T-cell (primary cell): ENCODE data around the gene SLC2A9. TPM values are rescaled to one million over a fixed set of nuclear protein-coding genes. Genes with fewer than 3 reads are reported as not detected.
A peak's percentile ranks its signal among the peaks of the same experiment; 100 is the strongest.

Source experiments
- ATAC-seq, 4 experiments: fragments of 200-7000 bp in 3 of 4; fragments of 150-1000 bp in 1 of 4; cut with Tn5 transposase; replicated peaks in 1 of 4; 1 replicate in 3 of 4; 2 replicates in 1 of 4; pipeline ENCODE4 v1.10.0; 2021; ENCODE audit warnings: moderate library complexity in 3 of 4, mild to moderate bottlenecking in 2 of 4, moderate number of reproducible peaks in 1 of 4
- CTCF ChIA-PET, 2 donors: fragments of 300-600 bp; sonication (Branson Sonifier 250); formaldehyde crosslinking; loops; one replicate each; lab custom pipeline; 2022; ENCODE audit warnings: antibody characterized with exemption in 2 of 2; lab: Charles Lee
- POLR2A ChIA-PET, 2 donors: fragments of 300-600 bp; sonication (Branson Sonifier 250); formaldehyde crosslinking; loops; one replicate each; lab custom pipeline; 2022; ENCODE audit warnings: antibody characterized with exemption in 2 of 2; lab: Charles Lee
- DNase-seq, 35 experiments: peaks; one replicate each; pipeline versions ENCODE4 v3.0.0 to v3.0.0-alpha.2; 2013 to 2023
- H3K27ac ChIP-seq: one replicate; pipeline ENCODE4 v1.5.1; 2013; ENCODE audit warnings: low read length
- H3K27me3 ChIP-seq, 2 experiments: replicated peaks in 1 of 2; 1 replicate in 1 of 2; 2 replicates in 1 of 2; pipeline versions ENCODE4 v1.6.1 to v1.7.0; 2013; ENCODE audit warnings: low read length in 1 of 2, mixed read lengths in 1 of 2; ENCODE audit not compliant: control insufficient read depth in 2 of 2, insufficient read depth in 2 of 2; ENCODE audit errors: extremely low read depth in 1 of 2
- H3K36me3 ChIP-seq, 2 donors: 1 replicate in 1 of 2; 2 replicates in 1 of 2; pipeline versions ENCODE4 v1.6.1 to v1.7.0; 2013; ENCODE audit warnings: low read length in 1 of 2; ENCODE audit not compliant: control insufficient read depth in 2 of 2, insufficient read depth in 1 of 2; ENCODE audit errors: extremely low read depth in 1 of 2
- H3K4me1 ChIP-seq, 2 experiments: 1 replicate in 1 of 2; 2 replicates in 1 of 2; pipeline versions ENCODE4 v1.6.1 to v1.7.0; 2013; ENCODE audit warnings: low read length in 2 of 2, mixed read lengths in 1 of 2; ENCODE audit not compliant: insufficient read depth in 2 of 2, control insufficient read depth in 1 of 2; ENCODE audit errors: extremely low read depth in 1 of 2
- H3K4me3 ChIP-seq, 2 donors: 1 replicate in 1 of 2; 2 replicates in 1 of 2; pipeline versions ENCODE4 v1.5.1 to v1.7.0; 2013; ENCODE audit warnings: mild to moderate bottlenecking in 2 of 2, low read length in 1 of 2, moderate library complexity in 1 of 2; ENCODE audit not compliant: control insufficient read depth in 1 of 2; ENCODE audit errors: extremely low read depth in 1 of 2
- H3K9me3 ChIP-seq: 2 replicates; pipeline ENCODE4 v1.7.0; 2013
- H3K27ac Mint-ChIP-seq, 2 donors: one replicate each; pipeline ENCODE4 v1.8.0; 2020 to 2021; ENCODE audit warnings: mild to moderate bottlenecking in 2 of 2, mixed read lengths in 2 of 2
- H3K27me3 Mint-ChIP-seq, 2 donors: one replicate each; pipeline ENCODE4 v1.8.0; 2021 to 2022; ENCODE audit warnings: mixed read lengths in 2 of 2
- H3K36me3 Mint-ChIP-seq: one replicate; pipeline ENCODE4 v1.8.0; 2021; ENCODE audit warnings: mixed read lengths
- H3K4me1 Mint-ChIP-seq, 3 donors: one replicate each; pipeline ENCODE4 v1.8.0; 2020 to 2022; ENCODE audit warnings: mixed read lengths in 3 of 3, mild to moderate bottlenecking in 1 of 3
- H3K4me3 Mint-ChIP-seq, 3 donors: one replicate each; pipeline ENCODE4 v1.8.0; 2020 to 2022; ENCODE audit warnings: mild to moderate bottlenecking in 3 of 3, mixed read lengths in 3 of 3, moderate library complexity in 3 of 3
- H3K9me3 Mint-ChIP-seq, 3 donors: one replicate each; pipeline ENCODE4 v1.8.0; 2020 to 2022; ENCODE audit warnings: mixed read lengths in 3 of 3
- WGBS: methylation state at CpG from one replicate; pipeline ENCODE4 v1.1.5; 2013; ENCODE audit warnings: missing lambda C conversion rate; ENCODE audit not compliant: insufficient coverage; 5-methylcytosine and 5-hydroxymethylcytosine counted together
- total RNA-seq, 35 experiments: library from RNA in 6 of 35; stranded (reverse) in 6 of 35; fragments of 120-200 nt in 1 of 35; gene quantifications; one replicate each; pipeline versions ENCODE4 v1.2.1 to v1.2.4 and lab custom pipeline; 2013 to 2026

Gene SLC2A9
- total RNA-seq, 5 donors from 2014 or later (not counting 1 experiment from before 2014, with no cell fraction given): 3.0 to 5.2 (median 4.4) TPM

DNA sequence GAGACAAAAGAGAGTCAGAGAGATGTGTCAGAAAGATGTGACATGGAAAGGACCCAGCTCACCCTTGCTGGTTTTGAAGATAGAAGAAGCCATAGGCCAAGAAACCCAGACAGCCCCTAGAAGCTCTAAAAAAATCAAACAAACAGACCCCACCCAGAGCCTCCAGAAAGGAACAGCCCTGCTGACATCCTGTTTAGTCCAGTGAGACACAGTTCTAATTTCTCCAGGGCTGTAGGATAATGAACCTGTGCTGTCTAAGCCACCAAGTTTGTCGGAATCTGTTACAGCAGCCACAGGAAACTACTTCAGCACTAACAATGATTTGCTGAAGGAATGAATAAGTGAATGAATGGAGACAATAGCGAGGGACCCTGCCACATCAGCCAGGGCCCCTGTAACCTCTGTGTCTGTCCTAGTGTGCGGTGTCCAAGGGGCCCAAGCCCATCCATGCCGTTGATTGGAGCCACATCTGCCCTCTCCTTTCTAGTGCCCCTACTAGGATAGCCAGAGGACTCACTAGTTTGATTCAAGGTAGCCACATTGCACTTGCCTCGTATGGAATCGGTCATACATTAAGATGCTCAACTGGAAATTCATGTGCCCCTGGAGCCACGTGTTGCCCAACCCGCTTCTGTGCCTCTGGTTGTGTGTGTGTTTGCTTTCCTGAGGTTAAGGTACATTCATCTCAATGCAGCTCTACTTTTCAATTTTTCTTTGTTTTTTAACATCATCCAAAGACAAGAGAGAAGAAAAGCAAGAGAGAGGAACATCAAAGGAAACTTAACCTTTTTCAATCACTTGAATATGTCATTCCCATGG is 32.5 kb upstream of the SLC2A9 start:
- WGBS: 89% methylated on average over 2 of the region's 8 CpGs
- no peaks in the 10 kb centered on the region for H3K27me3 Mint-ChIP-seq
- H3K27ac Mint-ChIP-seq: no peak overlapping the region
- Histone ChIP-seq H3K4me1 (no peaks in the 10 kb centered on the region), H3K36me3 (peaks cover 0 to 6% of the 10 kb centered on the region in 2 donors), H3K9me3 (no peaks in the 10 kb centered on the region), H3K27ac (no peak overlapping the region), H3K27me3 (no peaks in the 10 kb centered on the region), H3K4me3 (no peak overlapping the region)
- H3K4me3 Mint-ChIP-seq: no peak overlapping the region
- no peaks in the 10 kb centered on the region for H3K9me3 Mint-ChIP-seq
- no peak for ATAC-seq
- H3K36me3 Mint-ChIP-seq: peaks cover 46% of the 10 kb centered on the region
- peaks cover 0 to 17% (median 2%) of the 10 kb centered on the region in 3 donors for H3K4me1 Mint-ChIP-seq
- ChIA-PET POLR2A (interaction anchor here (0.5 to 0.6 kb wide), 2 partner anchors 14 to 92 kb away, joined by 3 read pairs; no protein-coding TSS in a partner anchor), CTCF (no interaction called here)
- DNase-seq: no peak

DNA sequence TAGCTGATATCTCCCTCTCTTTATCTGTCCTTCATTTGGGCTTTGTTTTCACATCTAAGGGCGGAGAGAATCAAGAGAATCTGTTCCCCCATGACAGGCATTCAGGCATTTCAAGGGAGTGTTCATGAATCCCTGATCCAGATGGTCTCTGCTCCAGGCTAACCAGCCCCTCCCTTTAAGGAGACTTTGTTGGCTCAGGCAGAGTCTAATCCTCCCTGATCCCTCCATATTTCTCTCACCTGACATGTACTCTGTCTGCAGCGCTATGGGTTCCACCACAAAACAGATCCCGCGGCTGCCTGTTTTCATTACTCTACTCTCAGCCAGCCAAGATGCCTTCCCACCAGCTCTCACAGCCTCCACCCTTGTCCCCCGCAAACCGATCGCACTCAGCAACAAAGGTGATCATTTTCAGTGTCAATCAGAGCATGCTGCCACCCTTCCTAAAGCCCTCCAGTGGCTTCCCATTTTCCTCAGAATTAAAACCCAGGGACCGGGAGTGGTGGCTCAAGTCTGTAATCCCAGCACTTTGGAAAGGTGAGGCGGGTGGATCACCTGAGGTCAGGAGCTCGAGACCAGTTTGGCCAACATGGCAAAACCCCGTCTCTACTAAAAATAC is 30.3 kb upstream of the SLC2A9 start:
- H3K27me3 ChIP-seq: no peaks in the 10 kb centered on the region
- ATAC-seq: no peak
- H3K27me3 Mint-ChIP-seq: no peaks in the 10 kb centered on the region
- H3K4me3 Mint-ChIP-seq: no peak overlapping the region
- H3K36me3 Mint-ChIP-seq: peaks cover 34% of the 10 kb centered on the region
- H3K36me3 ChIP-seq: peaks cover 0 to 3% of the 10 kb centered on the region in 2 donors
- peaks cover 0 to 2% of the 10 kb centered on the region in 2 experiments for H3K4me1 ChIP-seq
- H3K9me3 ChIP-seq: no peaks in the 10 kb centered on the region
- no peak overlapping the region for H3K4me3 ChIP-seq
- no peak overlapping the region for H3K27ac Mint-ChIP-seq
- H3K4me1 Mint-ChIP-seq: peaks cover 8 to 17% (median 12%) of the 10 kb centered on the region in 3 donors
- ChIA-PET CTCF (no interaction called here), POLR2A (no interaction called here)
- no peak for DNase-seq
- WGBS: 95% methylated on average over 11 of the region's 11 CpGs
- no peaks in the 10 kb centered on the region for H3K9me3 Mint-ChIP-seq
- no peak overlapping the region for H3K27ac ChIP-seq

DNA sequence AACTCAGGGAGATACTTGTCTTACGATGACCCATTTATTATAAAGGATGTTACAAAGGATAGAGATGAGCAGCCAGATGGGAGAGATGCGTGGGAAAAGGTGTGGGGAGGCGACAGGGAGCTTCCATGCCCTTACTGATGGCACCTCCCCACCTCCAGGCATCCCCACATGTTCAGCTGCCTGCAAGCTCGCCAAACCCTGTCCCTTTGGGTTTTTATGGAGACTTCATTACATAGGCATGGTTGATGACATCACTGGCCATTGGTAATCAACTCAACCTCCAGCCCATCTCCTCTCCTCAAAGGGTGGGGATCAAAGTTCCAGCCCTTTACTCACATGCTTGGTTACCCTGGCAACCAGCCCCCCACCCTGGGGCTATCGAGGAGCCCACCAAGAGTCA is 29.4 kb upstream of the SLC2A9 start:
- H3K4me1 Mint-ChIP-seq: peaks cover 8 to 17% (median 12%) of the 10 kb centered on the region in 3 donors
- peaks cover 26% of the 10 kb centered on the region for H3K36me3 Mint-ChIP-seq
- POLR2A ChIA-PET: interaction anchor here in 1 of 2 donors (0.6 kb wide), 1 partner anchor 1606 kb away, joined by 4 read pairs; no protein-coding TSS in a partner anchor
- no peak overlapping the region for H3K27ac ChIP-seq
- ATAC-seq (no peak), DNase-seq (no peak)
- H3K4me3 ChIP-seq: no peak overlapping the region
- H3K27ac Mint-ChIP-seq: no peak overlapping the region
- 80% methylated on average over 2 of the region's 5 CpGs for WGBS
- H3K27me3 Mint-ChIP-seq: no peaks in the 10 kb centered on the region
- H3K4me3 Mint-ChIP-seq: no peak overlapping the region
- peaks cover 0 to 3% of the 10 kb centered on the region in 2 donors for H3K36me3 ChIP-seq
- H3K27me3 ChIP-seq: no peaks in the 10 kb centered on the region
- no peaks in the 10 kb centered on the region for H3K9me3 Mint-ChIP-seq
- peaks cover 0 to 2% of the 10 kb centered on the region in 2 experiments for H3K4me1 ChIP-seq
- H3K9me3 ChIP-seq: no peaks in the 10 kb centered on the region
- CTCF ChIA-PET: no interaction called here

DNA sequence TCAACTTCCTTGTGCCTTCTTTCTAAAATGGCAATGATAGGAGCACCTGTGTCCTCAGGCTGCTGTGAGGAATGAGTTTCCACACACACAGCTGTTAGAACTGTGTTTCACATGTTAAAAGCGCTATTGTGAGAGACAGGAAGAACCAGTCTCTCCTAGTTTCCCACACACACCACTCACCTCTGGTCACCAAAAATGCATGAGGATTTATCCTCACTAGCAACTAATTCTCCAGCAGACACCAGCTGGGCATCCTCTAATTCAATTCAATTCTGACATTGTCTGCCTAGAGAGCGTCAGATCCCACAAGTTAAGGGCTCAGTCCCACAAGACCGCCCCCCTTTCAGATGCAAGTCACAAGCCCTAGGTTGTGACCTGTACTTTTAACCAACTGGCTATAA is 29.0 kb upstream of the SLC2A9 start:
- CTCF ChIA-PET: no interaction called here
- H3K27ac ChIP-seq: no peak overlapping the region
- peaks cover 26% of the 10 kb centered on the region for H3K36me3 Mint-ChIP-seq
- peaks cover 8 to 17% (median 12%) of the 10 kb centered on the region in 3 donors for H3K4me1 Mint-ChIP-seq
- no peak for ATAC-seq
- H3K27me3 ChIP-seq: no peaks in the 10 kb centered on the region
- POLR2A ChIA-PET: no interaction called here
- no peak overlapping the region for H3K4me3 Mint-ChIP-seq
- H3K4me3 ChIP-seq: no peak overlapping the region
- no peaks in the 10 kb centered on the region for H3K9me3 ChIP-seq
- no peak for DNase-seq
- H3K4me1 ChIP-seq: peaks cover 0 to 2% of the 10 kb centered on the region in 2 experiments
- peaks cover 0 to 3% of the 10 kb centered on the region in 2 donors for H3K36me3 ChIP-seq
- H3K9me3 Mint-ChIP-seq: no peaks in the 10 kb centered on the region
- no peak overlapping the region for H3K27ac Mint-ChIP-seq
- 100% methylated on average over 3 of the region's 3 CpGs for WGBS
- no peaks in the 10 kb centered on the region for H3K27me3 Mint-ChIP-seq

DNA sequence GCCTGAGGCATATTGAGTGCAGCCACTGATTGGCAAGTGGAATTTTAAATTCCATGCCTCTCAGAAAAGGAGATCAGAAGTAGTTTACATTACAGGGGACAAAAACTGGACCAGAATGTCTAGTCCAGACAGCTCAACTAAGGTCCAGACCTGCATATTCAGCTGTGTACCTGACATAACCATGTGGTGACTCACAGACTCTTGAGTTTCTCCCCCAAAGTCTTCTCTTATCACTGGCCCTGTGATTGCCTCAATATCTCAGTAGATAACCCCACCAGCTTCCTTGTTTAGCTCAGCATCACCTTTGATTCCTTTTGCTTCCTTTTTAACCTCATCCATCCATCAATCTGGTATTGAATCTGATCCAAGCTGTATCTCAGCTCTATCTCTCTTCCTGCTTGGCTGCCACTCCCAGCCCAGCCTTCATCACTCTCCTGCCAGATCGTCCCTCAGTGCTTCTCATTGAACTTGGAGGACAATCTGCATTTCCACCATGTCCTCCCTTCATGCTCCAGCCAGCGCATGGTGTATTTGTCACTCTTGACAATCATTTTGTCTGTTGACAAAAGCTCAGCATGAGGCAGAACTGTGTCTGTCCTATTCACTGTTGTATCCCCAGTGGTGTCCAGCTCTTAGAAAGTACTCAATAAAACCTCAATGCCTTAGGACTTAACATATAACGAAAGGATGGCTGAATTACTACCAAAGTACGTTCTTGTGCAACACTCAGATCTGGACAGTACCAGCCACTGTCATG is 27.8 kb upstream of the SLC2A9 start:
- no peaks in the 10 kb centered on the region for H3K9me3 ChIP-seq
- no peak overlapping the region for H3K27ac ChIP-seq
- H3K9me3 Mint-ChIP-seq: peaks cover 0 to 6% (median 0%) of the 10 kb centered on the region in 3 donors
- H3K4me1 Mint-ChIP-seq: peaks cover 8 to 17% (median 12%) of the 10 kb centered on the region in 3 donors
- ATAC-seq: no peak
- H3K4me3 ChIP-seq: no peak overlapping the region
- H3K4me3 Mint-ChIP-seq: no peak overlapping the region
- ChIA-PET POLR2A (interaction anchor here in 1 of 2 donors (0.6 kb wide), 1 partner anchor 393 kb away, joined by 3 read pairs; no protein-coding TSS in a partner anchor), CTCF (no interaction called here)
- peaks cover 0 to 3% of the 10 kb centered on the region in 2 donors for H3K36me3 ChIP-seq
- no peak overlapping the region for H3K27ac Mint-ChIP-seq
- no peaks in the 10 kb centered on the region for H3K27me3 Mint-ChIP-seq
- DNase-seq: no peak
- WGBS: 69% methylated on average over 2 of the region's 4 CpGs
- peaks cover 0 to 2% of the 10 kb centered on the region in 2 experiments for H3K4me1 ChIP-seq
- peaks cover 31% of the 10 kb centered on the region for H3K36me3 Mint-ChIP-seq
- no peaks in the 10 kb centered on the region for H3K27me3 ChIP-seq

DNA sequence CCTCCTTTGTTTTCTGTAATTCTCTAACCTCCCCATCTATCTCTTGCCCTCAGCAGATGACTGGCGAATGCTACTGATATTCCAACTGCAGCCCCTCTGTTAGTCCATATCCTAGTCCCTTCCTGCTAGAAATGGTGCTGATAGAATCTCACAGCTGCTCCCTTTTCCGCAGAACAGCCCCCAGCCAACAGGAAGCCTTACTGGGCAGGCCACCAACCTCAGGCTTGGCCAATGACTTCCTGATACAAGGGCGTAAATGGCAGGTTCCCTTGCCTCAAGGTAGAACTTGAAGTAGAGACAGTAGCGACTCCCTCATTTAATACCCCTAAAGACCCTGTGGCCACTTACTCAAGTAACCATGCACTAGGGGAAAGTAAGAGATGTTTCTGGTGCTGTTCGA is 26.7 kb upstream of the SLC2A9 start:
- Mint-ChIP-seq H3K9me3 (peaks cover 0 to 14% (median 4%) of the 10 kb centered on the region in 3 donors), H3K4me1 (peaks cover 8 to 12% (median 11%) of the 10 kb centered on the region in 3 donors), H3K27ac (no peak overlapping the region), H3K4me3 (no peak overlapping the region), H3K36me3 (peaks cover 40% of the 10 kb centered on the region), H3K27me3 (no peaks in the 10 kb centered on the region)
- Histone ChIP-seq H3K36me3 (peaks cover 0 to 3% of the 10 kb centered on the region in 2 donors), H3K27me3 (no peaks in the 10 kb centered on the region), H3K4me3 (no peak overlapping the region), H3K9me3 (no peaks in the 10 kb centered on the region), H3K4me1 (peaks cover 0 to 2% of the 10 kb centered on the region in 2 experiments), H3K27ac (no peak overlapping the region)
- 46% methylated on average over 2 of the region's 5 CpGs for WGBS
- ChIA-PET POLR2A (no interaction called here), CTCF (no interaction called here)
- ATAC-seq: peak in 1 of 4 experiments; percentile 37
- no peak for DNase-seq
